NCI-H1048 (cell line): ENCODE measurements around the gene USP37.

ENCODE experiments used
- DNase-seq: peaks from one replicate; lab custom pipeline; 2025; lab: John Stamatoyannopoulos, UW

USP37 gene

DNA sequence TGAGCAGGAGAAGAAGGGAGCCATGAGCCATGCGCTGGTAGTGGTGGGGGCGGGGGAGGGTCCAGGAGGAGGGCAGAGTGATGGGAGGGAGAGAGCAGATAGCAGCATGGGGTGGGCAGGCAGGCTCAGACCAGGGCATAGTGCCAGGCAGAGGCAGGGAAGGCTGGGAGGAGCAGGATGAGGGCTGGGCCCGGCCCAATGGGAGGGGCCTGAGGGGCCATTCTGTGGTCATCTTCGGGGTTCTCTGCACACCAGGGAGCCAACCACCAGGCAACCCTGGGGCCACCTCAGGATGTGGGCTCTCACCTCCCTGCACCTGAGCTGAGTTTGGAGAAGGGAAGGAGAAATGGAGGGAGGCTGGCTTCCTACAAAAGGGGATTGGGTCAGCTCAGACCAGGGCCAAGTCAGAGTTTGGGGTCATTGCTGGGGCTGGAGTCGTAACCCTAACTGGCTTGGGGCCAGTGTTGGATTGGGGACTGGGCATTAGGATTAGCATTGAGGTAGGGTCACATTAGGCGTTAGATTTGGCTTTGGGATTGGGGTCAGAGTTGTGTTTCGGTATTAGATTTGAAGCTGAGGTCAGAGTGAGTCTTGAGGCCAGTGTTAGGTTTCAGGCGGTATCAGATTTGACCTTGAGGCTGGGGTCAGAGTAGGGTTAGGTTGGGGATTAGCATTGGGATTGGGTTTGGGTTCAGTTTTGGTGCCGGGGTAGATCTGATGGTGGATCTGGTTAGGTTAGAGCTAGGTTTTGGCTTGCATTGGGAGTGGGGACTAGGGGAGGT lies 138.0 kb downstream of the USP37 start:
- no peak for DNase-seq

DNA sequence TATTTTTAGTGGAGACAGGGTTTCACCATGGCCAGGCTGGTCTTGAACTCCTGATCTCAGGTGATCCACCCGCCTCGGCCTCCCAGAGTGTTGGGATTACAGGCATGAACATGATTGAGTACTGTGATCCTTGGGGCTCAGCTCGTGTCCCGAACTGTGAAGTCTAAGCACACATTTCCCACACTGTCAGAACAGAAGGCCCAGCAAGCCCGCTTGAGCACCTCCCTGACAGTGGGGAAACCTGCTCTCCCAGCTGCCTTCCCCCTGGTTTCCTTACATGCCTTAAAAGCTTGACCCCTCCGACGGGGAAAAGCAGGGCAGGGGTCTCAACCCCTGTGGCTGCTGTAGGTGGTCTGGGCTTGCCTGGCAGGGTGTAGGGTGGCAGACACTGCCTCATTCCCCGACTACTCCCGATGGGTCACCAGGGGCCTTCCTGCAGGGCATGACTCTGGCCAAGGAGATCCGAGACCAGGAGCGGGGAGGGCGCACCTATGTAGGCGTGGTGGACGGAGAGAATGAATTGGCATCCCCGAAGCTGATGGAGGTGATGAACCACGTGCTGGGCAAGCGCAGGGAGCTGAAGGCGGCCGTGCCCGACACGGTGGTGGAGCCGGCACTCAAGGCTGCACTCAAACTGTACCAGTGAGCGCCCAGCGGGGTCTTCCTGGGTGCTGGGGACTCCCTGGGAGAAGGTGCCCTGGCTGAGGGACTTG lies 139.1 kb downstream of the USP37 start:
- DNase-seq, result no peak

DNA sequence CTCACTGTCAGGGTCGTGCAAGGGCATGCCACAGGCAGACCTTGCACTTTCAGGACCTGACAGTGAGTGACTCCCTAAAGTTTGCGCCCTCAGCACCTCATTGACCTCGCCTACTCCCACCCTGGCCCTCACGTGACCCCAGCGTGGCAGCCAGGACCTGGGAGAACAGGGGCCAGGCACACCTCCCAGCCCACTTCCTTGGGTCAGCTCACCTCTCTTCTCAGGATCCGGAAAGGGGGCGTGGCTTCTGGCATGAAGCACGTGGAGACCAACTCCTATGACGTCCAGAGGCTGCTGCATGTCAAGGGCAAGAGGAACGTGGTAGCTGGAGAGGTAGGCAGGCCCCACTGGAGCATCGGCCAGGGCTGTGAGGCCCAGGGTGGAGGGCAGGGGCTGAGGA lies 140.4 kb downstream of the USP37 start:
- DNase-seq, result no peak

DNA sequence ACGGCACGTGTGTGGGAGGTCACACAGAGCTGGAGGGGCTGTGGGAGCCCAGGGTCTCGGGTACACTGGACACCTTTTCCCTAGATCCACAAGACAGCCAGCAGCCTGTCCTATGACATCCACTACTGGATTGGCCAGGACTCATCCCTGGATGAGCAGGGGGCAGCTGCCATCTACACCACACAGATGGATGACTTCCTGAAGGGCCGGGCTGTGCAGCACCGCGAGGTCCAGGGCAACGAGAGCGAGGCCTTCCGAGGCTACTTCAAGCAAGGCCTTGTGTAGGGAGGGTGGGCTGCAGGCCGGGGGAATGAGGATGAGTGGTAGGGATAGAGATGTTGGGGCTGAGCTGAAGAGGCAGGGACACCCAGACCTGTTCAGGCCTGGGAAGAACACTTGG lies 142.6 kb downstream of the USP37 start:
- DNase-seq, result no peak

DNA sequence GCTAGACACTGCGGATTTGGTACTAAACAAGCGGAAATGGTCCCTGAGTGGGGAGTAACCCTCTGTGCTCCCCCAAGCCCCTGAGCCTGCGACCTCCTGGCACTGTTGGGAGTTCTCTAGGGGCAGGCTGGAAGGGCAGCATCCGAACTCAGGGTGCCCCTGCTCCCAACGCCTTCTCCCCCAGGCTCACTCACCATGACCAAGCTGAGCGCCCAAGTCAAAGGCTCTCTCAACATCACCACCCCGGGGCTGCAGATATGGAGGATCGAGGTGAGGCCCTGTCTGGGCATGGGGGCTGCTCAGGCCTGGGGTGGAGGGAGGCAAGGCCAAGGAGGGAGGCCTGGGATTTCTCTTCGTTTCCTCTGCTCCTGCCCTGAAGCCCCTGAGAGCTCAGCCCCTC lies 144.6 kb downstream of the USP37 start:
- no peak for DNase-seq

DNA sequence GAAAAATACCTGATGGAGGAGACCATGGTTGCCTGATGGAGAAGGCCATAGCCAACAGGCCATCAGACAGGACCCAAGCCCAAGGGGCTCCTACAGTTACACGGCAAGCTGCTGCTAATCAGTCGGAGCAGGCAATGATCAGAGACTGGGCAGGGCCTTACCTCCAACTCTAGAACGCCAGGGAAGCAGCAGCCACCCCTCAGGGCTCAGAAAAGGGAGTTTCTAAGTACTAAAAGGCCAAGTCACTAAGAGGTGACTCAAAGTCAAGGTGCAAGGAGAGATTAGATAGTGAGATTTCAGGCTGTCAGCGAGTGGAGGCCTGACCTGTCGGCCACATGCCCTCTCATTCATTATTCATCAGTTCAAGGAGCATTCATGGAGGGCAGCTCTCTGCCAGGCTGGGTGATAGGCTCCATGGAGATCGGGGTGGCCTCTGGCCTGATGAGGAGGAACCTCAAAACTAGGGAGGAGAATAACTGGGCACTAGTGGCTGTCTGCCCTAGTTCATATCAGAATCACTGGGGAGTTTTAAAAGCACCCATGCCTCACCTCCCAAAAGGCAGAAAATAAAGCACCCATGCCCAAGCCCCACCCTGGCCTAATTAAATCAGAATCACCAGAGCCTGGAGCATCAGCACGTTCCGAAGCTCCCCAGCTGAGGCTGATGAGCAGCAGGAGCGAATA lies 145.6 kb downstream of the USP37 start:
- no peak for DNase-seq

DNA sequence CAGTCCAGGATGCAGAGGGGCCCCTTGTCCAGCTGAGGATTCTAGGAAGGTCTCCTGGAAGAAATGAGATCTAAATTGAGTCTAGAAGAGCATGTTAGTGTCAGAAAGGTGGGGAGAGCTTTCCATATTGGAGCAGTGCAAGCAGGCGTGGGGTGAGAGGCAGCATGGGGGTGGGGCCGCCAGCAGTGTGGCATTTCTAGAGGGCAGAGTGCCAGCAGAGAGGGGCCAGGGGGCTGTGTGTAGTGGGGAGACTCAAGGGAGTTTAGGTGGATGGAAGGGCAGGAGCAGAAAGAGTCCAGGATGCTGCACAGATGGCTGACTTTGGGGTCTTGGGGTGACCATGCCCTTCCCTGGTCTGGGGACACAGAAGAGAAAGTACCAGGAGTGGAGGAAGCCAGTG lies 147.1 kb downstream of the USP37 start:
- DNase-seq, result no peak

DNA sequence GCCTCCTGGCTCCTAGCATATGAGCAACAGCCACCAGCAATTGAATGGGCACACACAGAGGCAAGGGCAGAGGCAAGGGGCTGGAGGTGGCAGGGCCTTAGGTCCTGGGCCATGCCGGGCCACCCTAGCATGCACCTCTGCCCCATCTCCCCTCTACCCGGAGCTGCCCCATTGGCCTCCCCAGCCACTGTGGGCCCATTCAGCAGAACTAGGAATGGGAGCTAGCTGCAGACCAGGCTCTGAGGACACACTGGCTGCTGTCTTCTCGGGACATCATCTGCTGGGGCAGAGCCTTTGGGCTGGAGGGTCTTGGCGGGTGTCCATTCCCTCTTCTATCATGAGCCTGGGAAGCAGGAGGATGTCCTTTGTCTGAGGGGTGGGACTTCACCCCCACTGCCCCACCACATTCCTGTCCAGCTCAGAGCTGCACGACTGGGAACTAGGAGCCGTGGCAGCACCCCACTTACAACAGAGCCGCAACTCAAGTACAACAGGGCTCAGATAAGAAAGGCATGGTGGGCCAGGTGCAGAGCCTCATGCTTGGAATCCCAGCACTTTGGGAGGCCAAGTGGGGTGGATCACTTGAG lies 148.4 kb downstream of the USP37 start:
- DNase-seq, result no peak

DNA sequence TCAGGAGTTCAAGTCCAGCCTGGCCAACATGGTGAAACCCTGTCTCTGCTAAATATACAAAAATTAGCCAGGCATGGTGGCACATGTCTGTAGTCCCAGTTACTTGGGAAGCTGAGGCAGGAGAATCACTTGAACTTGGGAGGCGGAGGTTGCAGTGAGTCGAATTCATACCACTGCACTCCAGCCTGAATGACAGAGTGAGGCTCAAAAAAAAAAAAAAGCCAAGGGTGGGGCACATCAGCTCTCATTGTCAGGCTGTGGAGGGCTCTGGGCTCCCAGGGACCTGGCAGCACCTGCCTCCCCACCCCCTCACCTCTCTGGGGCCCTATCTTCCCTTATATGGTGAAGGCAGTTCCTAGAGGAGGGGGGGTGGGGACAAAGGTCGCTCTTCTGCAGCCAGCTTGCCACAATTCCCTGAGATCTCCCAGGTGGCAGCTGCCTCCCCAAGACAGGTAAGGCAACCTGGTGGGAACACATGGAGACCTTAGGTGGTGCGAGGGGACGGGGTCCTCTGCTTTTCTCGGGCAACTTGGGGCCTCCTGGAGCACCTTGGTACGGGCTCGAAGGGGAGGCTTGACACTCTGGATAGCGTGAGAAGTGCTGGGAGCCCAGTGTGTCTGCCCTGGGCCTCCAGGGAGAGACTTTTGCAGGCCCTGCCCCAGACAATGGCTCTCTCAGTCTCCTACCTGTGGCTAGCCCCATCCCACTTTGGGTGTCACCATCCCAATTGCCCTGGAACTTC lies 149.3 kb downstream of the USP37 start, which contains the start of gene VIL1:
VIL1 (plus strand) TSS at position 407 of the 742 bp plus-strand sequence. CDS start 4,656 bp downstream, outside the sequence.
- no peak for DNase-seq

DNA sequence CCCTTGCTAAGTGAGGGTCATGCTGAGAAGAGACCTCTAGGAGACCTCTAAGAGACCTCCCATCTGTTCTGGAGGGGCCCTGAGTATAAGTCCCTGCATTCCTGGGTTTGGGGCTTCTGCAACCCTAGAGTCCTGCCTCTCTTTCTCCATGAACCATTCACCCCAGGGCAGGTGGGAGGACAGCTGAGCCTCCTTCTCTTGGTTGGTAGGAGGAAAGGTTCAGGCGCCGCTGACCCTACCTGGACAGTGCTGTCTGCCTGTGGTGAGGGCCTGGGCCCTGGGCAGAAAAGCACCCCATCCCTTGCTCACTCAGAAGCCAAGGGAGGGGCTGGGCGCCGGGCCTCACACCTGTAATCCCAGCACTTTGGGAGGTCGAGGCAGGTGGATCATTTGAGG lies 149.8 kb downstream of the USP37 start:
- no peak for DNase-seq

DNA sequence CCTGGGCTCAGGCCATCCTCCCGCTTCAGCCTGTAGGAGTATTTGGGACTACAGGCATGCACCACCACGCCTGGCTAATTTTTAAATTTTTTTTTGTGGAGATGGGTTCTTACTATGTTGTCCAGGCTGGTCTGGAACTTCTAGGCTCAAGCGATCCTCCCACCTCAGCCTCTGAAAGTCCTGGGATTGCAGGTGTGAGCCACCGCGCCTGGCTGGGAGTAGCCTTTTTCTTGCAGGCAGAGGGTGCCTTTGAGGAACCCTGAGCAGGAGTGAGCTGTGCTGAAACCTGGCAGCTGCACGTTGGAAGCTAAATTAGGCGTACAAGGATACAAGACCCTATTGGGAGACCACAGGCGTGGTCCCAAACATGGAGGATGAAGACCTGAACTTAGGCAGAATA lies 160.4 kb downstream of the USP37 start:
- DNase-seq, result no peak

DNA sequence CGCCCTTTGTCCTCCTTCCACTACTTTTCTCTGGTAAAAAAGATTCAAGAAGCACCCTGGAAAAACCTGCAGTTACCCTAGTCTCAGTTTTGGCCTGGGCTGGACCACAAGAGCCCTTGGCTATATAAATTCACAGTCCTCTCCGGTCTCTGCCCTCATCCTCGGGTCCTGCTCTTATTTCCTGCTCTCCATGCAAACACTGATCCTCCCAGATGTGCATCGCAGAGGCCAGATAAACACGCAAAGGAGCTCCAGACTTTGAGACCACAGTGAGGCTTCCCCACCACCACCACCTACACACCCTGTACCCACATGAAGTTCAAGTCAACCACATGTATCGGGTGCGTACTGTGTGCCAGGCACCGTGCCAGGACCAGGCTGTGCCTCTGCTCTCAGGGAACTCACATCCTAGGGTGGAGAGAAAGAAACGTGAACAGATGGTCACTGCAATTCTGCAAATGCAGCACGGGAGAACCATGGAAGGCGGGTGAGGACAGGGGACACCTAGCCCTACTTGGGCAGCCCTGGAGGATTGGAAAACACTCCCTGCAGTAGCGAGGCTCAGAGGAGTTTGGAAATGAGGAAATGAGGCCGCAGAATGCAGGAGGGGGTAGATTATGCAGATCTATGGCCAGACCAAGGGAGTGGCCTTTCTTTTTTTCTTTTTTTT lies 161.1 kb downstream of the USP37 start:
- no peak for DNase-seq

DNA sequence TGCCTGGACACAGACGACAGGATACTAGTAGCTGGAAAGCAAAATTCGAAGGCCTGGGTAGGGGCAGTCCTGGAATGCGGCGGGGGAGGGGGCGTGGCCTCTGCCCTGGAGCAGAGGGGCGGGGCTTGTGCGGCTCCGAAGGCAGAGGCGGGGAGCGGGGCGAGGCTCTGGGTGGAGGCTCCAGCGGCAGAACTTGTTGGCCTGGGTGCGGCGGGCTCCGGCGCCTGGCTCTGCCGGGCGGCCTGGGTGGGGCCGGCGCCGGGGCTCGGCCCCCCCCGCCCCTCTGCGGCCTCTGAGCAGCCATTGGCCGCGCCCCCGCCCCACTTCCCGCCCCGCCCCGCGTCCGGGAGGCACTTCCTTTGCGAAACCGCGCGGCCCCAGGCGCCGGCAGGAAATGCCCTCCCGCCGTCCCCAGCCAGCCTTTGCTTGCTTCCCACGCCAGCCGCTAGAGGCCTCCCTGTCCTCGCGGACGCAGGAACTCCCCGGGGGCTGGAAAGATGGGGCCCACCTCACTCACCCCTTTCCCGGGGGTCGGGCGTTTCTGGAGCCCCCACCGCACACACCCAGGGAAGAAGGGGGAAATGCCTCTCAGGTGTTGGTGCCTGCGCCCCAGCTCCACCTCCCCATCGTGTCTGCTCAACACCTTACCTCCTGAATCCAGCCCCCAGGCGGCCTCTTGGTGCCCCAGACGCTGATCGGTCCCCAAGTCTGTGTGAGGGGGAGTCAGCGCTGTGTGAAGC lies 161.8 kb downstream of the USP37 start:
- DNase-seq, result peak; percentile 89

DNA sequence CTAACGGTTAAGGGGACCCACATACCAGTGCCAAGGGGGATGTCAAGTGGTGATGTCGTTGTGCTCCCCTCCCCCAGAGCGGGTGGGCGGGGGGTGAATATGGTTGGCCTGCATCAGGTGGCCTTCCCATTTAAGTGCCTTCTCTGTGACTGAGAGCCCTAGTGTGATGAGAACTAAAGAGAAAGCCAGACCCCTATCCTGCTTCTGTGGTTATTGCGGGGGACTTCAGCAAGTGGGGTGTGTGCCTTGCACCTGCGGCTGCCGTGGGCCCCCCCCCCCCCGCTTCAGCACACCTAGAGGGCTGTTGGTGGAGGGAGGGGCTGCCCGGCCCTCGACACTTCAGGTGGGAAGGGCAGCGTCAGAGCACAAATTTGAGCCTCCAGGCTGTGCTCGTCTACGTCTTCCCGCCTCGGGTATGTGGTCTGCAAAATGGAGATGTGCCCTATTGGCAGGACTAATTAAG lies 162.4 kb downstream of the USP37 start:
- no peak for DNase-seq

DNA sequence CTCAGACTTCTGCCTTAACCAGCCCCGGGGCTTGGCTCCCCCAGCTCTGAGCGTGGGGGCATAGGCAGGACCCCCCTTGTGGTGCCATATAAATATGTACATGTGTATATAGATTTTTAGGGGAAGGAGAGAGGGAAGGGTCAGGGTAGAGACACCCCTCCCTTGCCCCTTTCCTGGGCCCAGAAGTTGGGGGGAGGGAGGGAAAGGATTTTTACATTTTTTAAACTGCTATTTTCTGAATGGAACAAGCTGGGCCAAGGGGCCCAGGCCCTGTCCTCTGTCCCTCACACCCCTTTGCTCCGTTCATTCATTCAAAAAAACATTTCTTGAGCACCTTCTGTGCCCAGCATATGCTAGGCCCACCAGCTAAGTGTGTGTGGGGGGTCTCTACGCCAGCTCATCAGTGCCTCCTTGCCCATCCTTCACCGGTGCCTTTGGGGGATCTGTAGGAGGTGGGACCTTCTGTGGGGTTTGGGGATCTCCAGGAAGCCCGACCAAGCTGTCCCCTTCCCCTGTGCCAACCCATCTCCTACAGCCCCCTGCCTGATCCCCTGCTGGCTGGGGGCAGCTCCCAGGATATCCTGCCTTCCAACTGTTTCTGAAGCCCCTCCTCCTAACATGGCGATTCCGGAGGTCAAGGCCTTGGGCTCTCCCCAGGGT lies 162.9 kb downstream of the USP37 start:
- no peak for DNase-seq

DNA sequence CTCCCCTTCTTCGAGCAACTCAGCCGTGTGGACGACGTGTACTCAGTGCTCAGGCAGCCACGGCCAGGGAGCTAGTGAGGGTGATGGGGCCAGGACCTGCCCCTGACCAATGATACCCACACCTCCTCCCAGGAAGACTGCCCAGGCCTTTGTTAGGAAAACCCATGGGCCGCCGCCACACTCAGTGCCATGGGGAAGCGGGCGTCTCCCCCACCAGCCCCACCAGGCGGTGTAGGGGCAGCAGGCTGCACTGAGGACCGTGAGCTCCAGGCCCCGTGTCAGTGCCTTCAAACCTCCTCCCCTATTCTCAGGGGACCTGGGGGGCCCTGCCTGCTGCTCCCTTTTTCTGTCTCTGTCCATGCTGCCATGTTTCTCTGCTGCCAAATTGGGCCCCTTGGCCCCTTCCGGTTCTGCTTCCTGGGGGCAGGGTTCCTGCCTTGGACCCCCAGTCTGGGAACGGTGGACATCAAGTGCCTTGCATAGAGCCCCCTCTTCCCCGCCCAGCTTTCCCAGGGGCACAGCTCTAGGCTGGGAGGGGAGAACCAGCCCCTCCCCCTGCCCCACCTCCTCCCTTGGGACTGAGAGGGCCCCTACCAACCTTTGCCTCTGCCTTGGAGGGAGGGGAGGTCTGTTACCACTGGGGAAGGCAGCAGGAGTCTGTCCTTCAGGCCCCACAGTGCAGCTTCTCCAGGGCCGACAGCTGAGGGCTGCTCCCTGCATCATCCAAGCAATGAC lies 163.6 kb downstream of the USP37 start:
- DNase-seq, result no peak

DNA sequence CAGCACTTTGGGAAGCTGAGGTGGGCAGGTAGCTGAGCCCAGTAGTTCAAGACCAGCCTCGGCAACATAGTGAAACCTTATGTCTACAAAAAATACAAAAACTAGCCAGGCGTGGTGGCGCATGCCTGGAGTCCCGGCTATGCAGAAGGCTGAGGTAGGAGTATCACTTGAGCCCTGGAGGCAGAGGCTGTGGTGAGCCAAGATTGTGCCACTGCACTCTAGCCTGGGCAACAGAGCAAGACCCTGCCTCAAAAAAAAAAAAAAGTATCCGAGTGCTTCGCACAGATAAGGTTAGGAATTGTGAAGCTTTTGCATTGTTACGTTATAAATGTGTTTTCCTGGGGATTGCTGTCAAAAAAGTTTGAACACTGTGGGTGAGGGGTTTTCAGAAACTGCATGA lies 164.3 kb downstream of the USP37 start:
- no peak for DNase-seq

DNA sequence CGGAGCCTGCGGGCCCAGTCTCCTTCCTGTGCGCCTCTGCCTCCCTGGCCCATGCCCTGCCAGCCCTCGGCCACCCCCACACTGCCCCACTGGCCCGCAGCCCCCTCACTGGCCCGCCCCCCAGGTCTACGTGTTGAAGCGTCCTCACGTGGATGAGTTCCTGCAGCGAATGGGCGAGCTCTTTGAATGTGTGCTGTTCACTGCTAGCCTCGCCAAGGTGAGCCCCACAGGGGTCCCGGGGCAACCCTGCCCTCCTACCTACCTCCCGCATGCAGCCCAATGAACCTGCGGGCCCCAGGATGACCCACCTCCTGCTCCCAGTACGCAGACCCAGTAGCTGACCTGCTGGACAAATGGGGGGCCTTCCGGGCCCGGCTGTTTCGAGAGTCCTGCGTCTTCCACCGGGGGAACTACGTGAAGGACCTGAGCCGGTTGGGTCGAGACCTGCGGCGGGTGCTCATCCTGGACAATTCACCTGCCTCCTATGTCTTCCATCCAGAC lies 165.2 kb downstream of the USP37 start:
- DNase-seq, result no peak

DNA sequence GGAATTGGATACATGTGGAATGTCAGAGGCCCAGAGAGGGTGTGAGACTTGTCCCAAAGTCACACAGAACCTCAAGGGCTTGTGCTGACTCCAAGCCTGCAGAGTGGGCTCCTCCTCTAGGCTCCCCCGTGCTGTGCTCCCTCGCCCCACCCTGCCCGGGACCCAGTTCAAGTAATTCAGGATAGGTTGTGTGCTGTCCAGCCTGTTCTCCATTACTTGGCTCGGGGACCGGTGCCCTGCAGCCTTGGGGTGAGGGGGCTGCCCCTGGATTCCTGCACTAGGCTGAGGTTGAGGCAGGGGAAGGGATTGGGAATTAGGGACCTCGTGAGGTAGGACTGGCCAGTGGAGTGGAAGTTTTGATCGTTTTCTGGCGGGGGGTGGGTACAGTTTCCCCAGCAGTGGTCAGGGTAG lies 165.7 kb downstream of the USP37 start:
- no peak for DNase-seq
